ENCODE data around the gene AOPEP.
A peak's percentile ranks its signal among the peaks of the same experiment; 100 is the strongest.

Gene AOPEP

GRCh38 chr9:95105519-95106287 lies 379.2 kb downstream of the AOPEP start:
- no peak for DNase-seq

- DNase-seq: no peak
Measured at GRCh38 chr9:95107001-95107749, 380.7 kb downstream of the AOPEP start.

GRCh38 chr9:95107976-95108375 lies 381.5 kb downstream of the AOPEP start:
- no peak for DNase-seq

DNA sequence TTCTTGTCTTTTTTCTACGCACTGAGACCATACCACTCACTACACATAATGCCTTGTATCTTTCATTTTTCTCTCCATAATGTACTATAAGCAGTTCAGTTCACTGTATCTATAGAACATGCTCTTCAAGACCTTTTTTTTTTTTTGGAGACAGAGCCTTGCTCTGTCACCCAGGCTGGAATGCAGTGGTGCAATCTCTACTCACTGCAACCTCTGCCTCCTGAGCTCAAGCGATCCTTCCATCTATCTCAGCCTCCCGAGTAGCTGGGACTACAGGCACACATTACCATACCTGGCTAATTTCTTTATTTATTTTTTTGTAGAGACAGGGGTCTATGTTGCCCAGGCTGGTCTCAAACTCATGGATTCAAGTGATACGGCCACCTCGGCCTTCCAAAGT lies 382.3 kb downstream of the AOPEP start:
- DNase-seq: no peak

DNA sequence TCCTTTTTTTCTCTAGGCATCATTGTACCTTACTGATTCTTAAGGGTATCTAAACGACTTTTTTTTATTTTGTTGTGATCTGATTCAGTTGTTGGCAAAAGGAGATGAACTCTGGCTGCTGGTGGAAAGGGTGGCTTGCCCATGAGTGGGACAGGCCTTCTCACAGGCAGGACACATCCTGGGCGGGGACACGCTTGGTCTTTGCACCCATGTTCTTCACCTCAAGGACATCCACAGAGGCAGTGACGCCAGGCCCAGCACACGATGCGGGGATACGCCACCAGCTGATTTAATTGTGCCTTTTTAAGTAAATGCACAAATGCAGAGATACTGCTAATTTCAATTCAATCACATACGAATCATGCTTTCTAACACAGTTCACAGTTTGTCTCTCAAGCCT lies 383.0 kb downstream of the AOPEP start:
- no peak for DNase-seq

- DNase-seq: no peak
Measured at GRCh38 chr9:95110921-95111525, 384.5 kb downstream of the AOPEP start.

GRCh38 chr9:95111716-95112115 lies 385.2 kb downstream of the AOPEP start:
- no peak for DNase-seq

- no peak for DNase-seq
Measured at GRCh38 chr9:95112436-95113280, 386.2 kb downstream of the AOPEP start.

DNA sequence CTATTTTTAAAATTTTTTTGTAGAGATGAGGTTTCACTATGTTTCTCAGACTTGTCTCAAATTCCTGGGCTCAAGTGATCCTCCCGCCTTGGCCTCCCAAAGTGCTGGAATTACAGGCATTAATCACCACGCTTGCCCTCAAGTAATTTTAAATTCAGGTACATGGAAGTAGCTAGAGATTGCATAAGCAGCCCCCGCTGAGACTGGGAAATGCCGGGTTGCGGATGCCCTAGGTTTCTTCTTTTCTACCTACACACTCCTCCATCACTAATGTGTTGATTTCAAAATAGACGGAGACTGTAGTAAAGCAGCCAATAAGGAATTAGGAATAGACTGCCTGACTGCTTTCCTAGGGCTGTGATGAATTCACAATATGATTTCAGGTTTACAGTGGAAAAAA lies 388.6 kb downstream of the AOPEP start:
- DNase-seq: no peak

DNA sequence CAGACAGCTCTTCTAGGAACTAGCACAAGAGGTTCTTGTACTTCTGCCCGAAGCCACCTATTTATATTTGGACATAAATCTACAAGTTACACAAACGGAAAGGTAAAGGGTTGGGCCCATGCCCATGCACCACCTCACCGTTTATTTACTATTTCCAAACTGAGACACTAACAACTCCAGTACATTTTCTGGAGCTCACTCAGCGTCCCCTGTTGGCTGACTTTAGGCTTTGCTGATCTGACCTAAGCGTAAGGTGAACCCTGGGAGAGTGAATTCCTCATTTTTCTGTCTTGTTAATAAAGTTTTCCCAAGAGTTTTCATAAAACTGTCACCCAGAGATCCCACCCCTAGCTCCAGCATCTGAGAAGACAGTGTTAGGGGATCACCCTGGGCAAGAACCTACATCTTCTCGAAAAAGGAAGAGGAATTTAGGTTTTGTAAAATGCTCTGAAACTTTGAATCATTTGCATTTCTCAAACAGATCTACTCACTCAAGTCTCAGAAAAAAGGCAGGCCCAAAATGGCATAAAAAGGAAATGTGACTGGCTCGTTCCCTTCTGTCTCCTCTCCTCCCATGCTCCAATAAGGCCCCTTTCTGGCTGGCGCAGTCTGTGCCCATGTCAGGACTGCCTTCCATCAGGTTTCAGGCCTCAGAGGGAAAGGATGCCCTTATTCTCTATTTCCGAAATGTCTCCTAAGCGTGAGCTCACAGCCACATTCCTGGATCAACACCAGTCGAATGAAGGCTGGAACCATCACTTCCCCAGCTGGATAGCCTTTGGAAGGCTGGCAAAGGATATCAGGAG lies 389.7 kb downstream of the AOPEP start:
- DNase-seq: peak; percentile 37

GRCh38 chr9:95116808-95117204 lies 390.3 kb downstream of the AOPEP start:
- peak; percentile 35 for DNase-seq

GRCh38 chr9:95118596-95118995 lies 392.1 kb downstream of the AOPEP start:
- DNase-seq: no peak

DNA sequence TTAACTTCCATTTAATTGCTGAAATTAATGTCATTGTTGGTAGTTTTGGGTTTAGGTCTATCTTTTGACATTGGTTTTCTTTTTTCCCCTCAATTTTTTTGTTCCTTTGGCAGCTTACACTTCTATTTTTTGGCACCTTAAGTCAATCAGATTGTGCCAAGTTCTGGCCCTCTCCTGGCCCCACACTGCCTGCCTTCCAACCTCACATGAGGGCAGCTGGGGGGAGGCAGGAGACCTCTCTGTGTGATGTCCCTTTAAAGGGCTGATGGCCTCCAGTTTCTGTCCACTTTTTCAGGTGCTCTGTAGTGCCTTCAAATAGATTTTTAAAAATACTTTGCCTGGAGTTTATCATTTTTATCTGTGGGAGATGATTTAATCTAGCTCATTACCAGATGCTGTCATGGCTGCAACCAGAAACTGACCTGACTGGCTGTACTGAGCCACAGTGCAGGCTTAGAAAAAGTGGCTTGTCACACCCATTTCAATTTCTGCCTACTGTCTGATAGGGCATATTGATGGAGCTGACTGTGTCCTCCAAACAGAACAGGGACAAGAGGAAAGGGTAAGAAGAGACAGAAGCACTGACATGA lies 394.4 kb downstream of the AOPEP start:
- no peak for DNase-seq

- DNase-seq: no peak
Measured at GRCh38 chr9:95124582-95125367, 398.3 kb downstream of the AOPEP start.

- no peak for DNase-seq
Measured at GRCh38 chr9:95125652-95126051, 399.2 kb downstream of the AOPEP start.

DNA sequence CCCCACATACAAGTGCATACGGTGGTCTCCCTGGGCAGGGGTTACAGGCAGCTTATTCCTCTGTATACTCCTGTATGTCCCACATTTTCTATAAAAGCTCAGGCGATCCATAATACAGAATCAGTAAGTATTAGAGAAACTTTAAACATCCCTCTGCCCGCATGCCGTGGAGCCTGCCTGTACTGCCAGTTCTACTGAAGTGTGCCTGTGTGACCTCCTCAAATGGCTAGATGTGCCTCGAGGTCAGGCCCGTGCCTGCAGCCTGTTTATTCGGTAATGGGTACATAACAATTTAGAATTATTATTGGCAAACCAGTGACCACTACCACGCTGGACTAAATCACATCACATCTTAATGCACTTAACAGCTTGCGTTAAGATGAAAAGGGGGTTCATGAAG lies 400.2 kb downstream of the AOPEP start:
- no peak for DNase-seq

GRCh38 chr9:95127249-95128176 lies 401.0 kb downstream of the AOPEP start:
- DNase-seq: peak; percentile 63

DNA sequence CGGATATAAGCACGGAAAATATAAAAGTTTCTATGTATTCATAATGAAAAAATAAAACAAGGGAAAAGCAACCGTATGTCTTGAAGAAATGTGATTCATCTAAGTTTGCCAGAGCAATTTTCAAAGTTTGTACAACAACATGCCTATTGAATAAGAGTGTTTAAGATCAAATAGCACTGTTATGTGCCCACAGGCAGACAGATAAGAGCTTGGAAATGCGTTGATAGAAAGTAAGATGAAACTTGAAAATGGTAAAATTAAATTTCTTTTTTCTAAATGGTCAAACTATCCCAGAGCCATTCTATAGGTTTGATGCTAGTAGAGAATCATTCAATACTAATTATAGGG lies 401.7 kb downstream of the AOPEP start:
- DNase-seq: no peak

DNA sequence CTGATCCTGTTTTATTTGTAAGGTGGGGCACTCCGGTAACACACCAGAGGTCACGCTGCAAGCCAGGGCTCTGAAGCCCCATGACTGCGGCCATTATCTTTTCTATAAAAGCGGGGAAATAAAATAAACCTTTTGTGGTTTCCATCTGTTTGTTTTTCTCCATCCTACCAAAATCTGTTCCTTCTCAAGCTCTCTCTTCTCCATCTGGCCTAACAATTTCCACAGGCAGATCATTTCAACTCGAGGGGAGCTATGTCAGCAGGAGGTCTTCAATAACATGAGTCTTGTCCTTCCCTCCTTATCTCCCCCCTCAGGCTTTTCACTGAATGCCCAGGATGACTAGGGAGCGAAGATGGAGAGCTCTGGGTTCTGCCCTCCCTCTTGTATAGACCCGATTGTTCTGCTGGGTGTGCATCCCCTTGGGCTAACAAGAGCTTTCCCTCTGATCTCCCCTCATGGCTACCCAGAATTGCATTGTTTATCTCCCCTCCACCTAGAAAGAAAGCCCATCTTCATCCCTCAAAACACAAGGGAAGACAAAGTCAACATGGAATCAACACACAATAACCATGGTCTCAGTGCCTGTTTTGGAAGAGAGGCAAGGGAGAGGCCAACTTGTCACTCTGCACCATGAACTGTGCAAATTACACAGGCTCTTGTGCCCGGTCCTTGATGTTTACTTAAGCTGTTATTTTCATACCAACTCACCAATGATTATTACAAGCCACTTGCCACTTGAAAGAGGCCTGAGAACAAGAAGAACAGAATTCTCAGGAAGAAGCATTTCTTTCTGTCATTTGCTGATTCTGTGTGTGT lies 403.2 kb downstream of the AOPEP start:
- no peak for DNase-seq

All from NCI-H2029 (cell line).